ENCODE results near the gene PLIN3. TPM values are rescaled to one million over a fixed set of nuclear protein-coding genes. Genes with fewer than 3 reads are reported as not detected.
"Not testable (repeated sequence)": the region's sequence is repeated elsewhere in the genome, so short reads cannot be mapped to it uniquely, and the experiment has no call there.

PLIN3 gene
- total and polyA plus RNA-seq, 2 of the 4 experiments (the other 2 are of a cell fraction) = 147 to 246 TPM

DNA sequence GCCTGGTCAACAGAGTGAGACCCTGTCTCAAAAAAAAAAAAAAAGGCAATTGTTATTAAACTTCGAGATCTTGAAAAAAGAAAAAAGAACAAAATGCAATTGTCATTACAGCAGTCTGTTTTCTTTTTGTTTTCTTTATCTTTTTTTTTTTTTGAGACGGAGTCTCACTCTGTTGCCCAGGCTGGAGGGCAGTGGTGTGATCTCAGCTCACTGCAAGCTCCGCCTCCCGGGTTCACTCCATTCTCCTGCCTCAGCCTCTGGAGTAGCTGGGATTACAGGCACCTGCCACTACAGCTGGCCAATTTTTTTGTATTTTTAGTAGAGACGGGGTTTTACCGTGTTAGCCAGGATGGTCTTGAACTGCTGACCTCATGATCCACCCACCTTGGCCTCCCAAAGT is 15.4 kb upstream of the PLIN3 start:
- H2BK15ac ChIP-seq (ENCODE audit: low read depth, low read length); H3K9ac ChIP-seq (ENCODE audit: low read depth, low read length); H3K27ac ChIP-seq (ENCODE audit: insufficient read depth, low read length); H3K9me1 ChIP-seq (ENCODE audit: insufficient read depth, low read length); H2BK5ac ChIP-seq (ENCODE audit: low read depth, low read length, poor library complexity, severe bottlenecking); H4K20me1 ChIP-seq (ENCODE audit: insufficient read depth, low read length); H3K4me3 ChIP-seq (ENCODE audit: insufficient read depth, low read depth, low read length); H3K36me3 ChIP-seq (ENCODE audit: control insufficient read depth, insufficient read depth, low read length); H3K4me1 ChIP-seq (ENCODE audit: control insufficient read depth, insufficient read depth, low read length); H4K91ac ChIP-seq (ENCODE audit: insufficient read depth, low read depth, low read length); H3K9me3 ChIP-seq (ENCODE audit: control insufficient read depth, insufficient read depth, low read length); ATAC-seq (ENCODE audit: low read depth); in situ Hi-C loops (cut with MboI; ENCODE audit: low sequenced_read_pairs); H2AK9ac ChIP-seq (replicated peaks; ENCODE audit: low read depth, low read length, poor library complexity); H4K5ac ChIP-seq (ENCODE audit: low read depth, low read length); BruUV-seq (replicated peaks); H3K27me3 ChIP-seq (ENCODE audit: control insufficient read depth, insufficient read depth, low read length); H3K4me2 ChIP-seq (ENCODE audit: low read depth, low read length); POLR2A ChIA-PET (ENCODE audit: unreplicated experiment); H2AK5ac ChIP-seq (ENCODE audit: low read depth, low read length); intact Hi-C loops (cut with micrococcal nuclease); H3K56ac ChIP-seq (ENCODE audit: extremely low read depth, insufficient read depth, low read length); H2AFZ ChIP-seq (replicated peaks; ENCODE audit: low read length, poor library complexity); H3K14ac ChIP-seq (replicated peaks; ENCODE audit: low read depth, low read length); H3K23ac ChIP-seq (ENCODE audit: low read depth, low read length); DNase-seq; H3K79me1 ChIP-seq (ENCODE audit: low read depth in 1 of 2, low read length in 2 of 2); dilution Hi-C loops (cut with HindIII; ENCODE audit: low sequenced_read_pairs, unreplicated experiment); CTCF ChIA-PET; H2BK20ac ChIP-seq (ENCODE audit: low read depth, low read length); H2BK120ac ChIP-seq (ENCODE audit: low read depth, low read length); H3K18ac ChIP-seq (ENCODE audit: low read depth, low read length); H4K8ac ChIP-seq (ENCODE audit: low read depth in 2 of 2, low read length in 2 of 2); H3K4ac ChIP-seq (ENCODE audit: low read depth, low read length): not testable (repeated sequence)
- WGBS, 2 experiments (ENCODE audit: extremely low coverage in 2 of 2, insufficient read length in 1 of 2) = 60% methylated on average over 1 of the region's 6 CpGs; no CpG with 5 or more reads in 1 of the 2 experiments

Data from IMR-90 (cell line).